ENCODE data around the gene PROSER1. TPM values are rescaled to one million over a fixed set of nuclear protein-coding genes. Genes with fewer than 3 reads are reported as not detected.

Gene PROSER1
- total RNA-seq, 1 experiment from 2014 or later = 33.5 TPM

DNA sequence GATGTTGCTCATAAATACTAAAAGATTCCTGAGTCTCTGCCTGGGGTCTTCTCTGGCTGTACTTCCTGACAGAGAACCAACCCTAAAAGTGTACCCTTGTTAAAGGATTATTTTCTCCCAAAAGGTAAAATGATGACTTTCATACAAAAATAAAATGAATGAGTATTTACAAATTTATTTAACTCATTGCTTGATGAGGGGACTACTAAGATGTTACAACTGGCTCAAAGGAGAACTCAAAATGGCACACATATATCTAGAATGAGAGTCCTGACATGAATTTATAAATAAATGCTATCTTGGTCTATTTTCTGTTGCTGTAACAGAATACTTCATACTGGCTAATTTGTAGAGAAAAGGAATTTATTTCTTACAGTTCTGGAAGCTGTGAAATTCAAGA lies 77.7 kb downstream of the PROSER1 start (continued):
- TF ChIP-seq ZNF274 (IDR thresholded peaks at IDR 0.05; ENCODE audit: low read depth, low read length) = no peak
- no peak for TF ChIP-seq EGR1 (IDR thresholded peaks at IDR 0.05; ENCODE audit: low read depth)
- TF ChIP-seq SIN3A (IDR thresholded peaks at IDR 0.05; ENCODE audit: low read depth) = no peak
- no peak for TF ChIP-seq EZH2phosphoT487 (IDR thresholded peaks at IDR 0.05; ENCODE audit: borderline replicate concordance)
- TF ChIP-seq JUND (IDR thresholded peaks at IDR 0.05) = no peak
- no peak for TF ChIP-seq CEBPB (IDR thresholded peaks at IDR 0.05; ENCODE audit: low read depth)

Other genes with a start within 250 kb of the PROSER1 start
- not detected for gene STOML3, start 47.3 kb downstream of the PROSER1 start, total RNA-seq (2021; ENCODE audit: unreplicated experiment)
- 7.2 TPM for gene NHLRC3, start 367 bp upstream of the PROSER1 start, total RNA-seq (2021; ENCODE audit: unreplicated experiment)